ENCODE measurements around the gene DYNLT2. TPM values are rescaled to one million over a fixed set of nuclear protein-coding genes. Genes with fewer than 3 reads are reported as not detected.

Gene DYNLT2
- total and polyA plus RNA-seq, 2 of the 13 experiments (the other 11 are each of a cell fraction or from before 2014, with no cell fraction given): 2.1 to 4.3 TPM

- TF ChIP-seq, protein P1, sequence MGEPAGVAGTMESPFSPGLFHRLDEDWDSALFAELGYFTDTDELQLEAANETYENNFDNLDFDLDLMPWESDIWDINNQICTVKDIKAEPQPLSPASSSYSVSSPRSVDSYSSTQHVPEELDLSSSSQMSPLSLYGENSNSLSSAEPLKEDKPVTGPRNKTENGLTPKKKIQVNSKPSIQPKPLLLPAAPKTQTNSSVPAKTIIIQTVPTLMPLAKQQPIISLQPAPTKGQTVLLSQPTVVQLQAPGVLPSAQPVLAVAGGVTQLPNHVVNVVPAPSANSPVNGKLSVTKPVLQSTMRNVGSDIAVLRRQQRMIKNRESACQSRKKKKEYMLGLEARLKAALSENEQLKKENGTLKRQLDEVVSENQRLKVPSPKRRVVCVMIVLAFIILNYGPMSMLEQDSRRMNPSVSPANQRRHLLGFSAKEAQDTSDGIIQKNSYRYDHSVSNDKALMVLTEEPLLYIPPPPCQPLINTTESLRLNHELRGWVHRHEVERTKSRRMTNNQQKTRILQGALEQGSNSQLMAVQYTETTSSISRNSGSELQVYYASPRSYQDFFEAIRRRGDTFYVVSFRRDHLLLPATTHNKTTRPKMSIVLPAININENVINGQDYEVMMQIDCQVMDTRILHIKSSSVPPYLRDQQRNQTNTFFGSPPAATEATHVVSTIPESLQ (CRISPR knock-in tag; conservative IDR thresholded peaks at IDR 0.05): no peak
- TF ChIP-seq ZSCAN22 (CRISPR knock-in tag; IDR thresholded peaks at IDR 0.05): no peak
- TF ChIP-seq RAD51 (IDR thresholded peaks at IDR 0.05; ENCODE audit: borderline replicate concordance): no peak
- TF ChIP-seq ZNF543 (CRISPR knock-in tag; IDR thresholded peaks at IDR 0.05): peak; percentile 73; the same call in 1 of the 2 replicates
- TF ChIP-seq SOX5 (CRISPR knock-in tag; IDR thresholded peaks at IDR 0.05; ENCODE audit: borderline replicate concordance): peak; percentile 84
- no peak for TF ChIP-seq REXO4 (CRISPR knock-in tag; IDR thresholded peaks at IDR 0.05; ENCODE audit: borderline replicate concordance)
- TF ChIP-seq YY1 (IDR thresholded peaks at IDR 0.05; ENCODE audit: insufficient read depth, insufficient replicate concordance, low read depth, low read length): no peak
- TF ChIP-seq SAFB2 (CRISPR knock-in tag; IDR thresholded peaks at IDR 0.05; ENCODE audit: borderline replicate concordance, low read depth): no peak
- TF ChIP-seq MXD3 (CRISPR knock-in tag; IDR thresholded peaks at IDR 0.05): no peak
- peak; percentile 66; the same call in 1 of the 2 replicates for TF ChIP-seq RXRB (CRISPR knock-in tag; IDR thresholded peaks at IDR 0.05; ENCODE audit: borderline replicate concordance)
- no peak for TF ChIP-seq ZNF564 (CRISPR knock-in tag; IDR thresholded peaks at IDR 0.05)
- peak; percentile 58 for TF ChIP-seq ELF3 (CRISPR knock-in tag; IDR thresholded peaks at IDR 0.05)
- TF ChIP-seq ZNF562 (CRISPR knock-in tag; IDR thresholded peaks at IDR 0.05; ENCODE audit: borderline replicate concordance): no peak
- TF ChIP-seq ZNF317 (CRISPR knock-in tag; IDR thresholded peaks at IDR 0.05): peak; percentile 54; the same call in 1 of the 2 replicates
- TF ChIP-seq MAFK (conservative IDR thresholded peaks at IDR 0.05 in 1 of 2, IDR thresholded peaks at IDR 0.05 in 1 of 2; ENCODE audit: low read length in 2 of 2): peak; percentile 100
- no peak for TF ChIP-seq PLSCR1 (CRISPR knock-in tag; IDR thresholded peaks at IDR 0.05; ENCODE audit: borderline replicate concordance)
- TF ChIP-seq, protein P2, sequence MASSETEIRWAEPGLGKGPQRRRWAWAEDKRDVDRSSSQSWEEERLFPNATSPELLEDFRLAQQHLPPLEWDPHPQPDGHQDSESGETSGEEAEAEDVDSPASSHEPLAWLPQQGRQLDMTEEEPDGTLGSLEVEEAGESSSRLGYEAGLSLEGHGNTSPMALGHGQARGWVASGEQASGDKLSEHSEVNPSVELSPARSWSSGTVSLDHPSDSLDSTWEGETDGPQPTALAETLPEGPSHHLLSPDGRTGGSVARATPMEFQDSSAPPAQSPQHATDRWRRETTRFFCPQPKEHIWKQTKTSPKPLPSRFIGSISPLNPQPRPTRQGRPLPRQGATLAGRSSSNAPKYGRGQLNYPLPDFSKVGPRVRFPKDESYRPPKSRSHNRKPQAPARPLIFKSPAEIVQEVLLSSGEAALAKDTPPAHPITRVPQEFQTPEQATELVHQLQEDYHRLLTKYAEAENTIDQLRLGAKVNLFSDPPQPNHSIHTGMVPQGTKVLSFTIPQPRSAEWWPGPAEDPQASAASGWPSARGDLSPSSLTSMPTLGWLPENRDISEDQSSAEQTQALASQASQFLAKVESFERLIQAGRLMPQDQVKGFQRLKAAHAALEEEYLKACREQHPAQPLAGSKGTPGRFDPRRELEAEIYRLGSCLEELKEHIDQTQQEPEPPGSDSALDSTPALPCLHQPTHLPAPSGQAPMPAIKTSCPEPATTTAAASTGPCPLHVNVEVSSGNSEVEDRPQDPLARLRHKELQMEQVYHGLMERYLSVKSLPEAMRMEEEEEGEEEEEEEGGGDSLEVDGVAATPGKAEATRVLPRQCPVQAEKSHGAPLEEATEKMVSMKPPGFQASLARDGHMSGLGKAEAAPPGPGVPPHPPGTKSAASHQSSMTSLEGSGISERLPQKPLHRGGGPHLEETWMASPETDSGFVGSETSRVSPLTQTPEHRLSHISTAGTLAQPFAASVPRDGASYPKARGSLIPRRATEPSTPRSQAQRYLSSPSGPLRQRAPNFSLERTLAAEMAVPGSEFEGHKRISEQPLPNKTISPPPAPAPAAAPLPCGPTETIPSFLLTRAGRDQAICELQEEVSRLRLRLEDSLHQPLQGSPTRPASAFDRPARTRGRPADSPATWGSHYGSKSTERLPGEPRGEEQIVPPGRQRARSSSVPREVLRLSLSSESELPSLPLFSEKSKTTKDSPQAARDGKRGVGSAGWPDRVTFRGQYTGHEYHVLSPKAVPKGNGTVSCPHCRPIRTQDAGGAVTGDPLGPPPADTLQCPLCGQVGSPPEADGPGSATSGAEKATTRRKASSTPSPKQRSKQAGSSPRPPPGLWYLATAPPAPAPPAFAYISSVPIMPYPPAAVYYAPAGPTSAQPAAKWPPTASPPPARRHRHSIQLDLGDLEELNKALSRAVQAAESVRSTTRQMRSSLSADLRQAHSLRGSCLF (CRISPR knock-in tag; IDR thresholded peaks at IDR 0.05; ENCODE audit: borderline replicate concordance): no peak
- TF ChIP-seq ZBTB2 (CRISPR knock-in tag; IDR thresholded peaks at IDR 0.05; ENCODE audit: low read depth): no peak
- no peak for TF ChIP-seq ZNF382 (CRISPR knock-in tag; IDR thresholded peaks at IDR 0.05; ENCODE audit: borderline replicate concordance)
- no peak for TF ChIP-seq ZSCAN20 (CRISPR knock-in tag; IDR thresholded peaks at IDR 0.05; ENCODE audit: borderline replicate concordance)
- no peak for TF ChIP-seq KDM1A (CRISPR knock-in tag; IDR thresholded peaks at IDR 0.05)
Measured at GRCh38 chr6:169799474-169799926, 48.1 kb upstream of the DYNLT2 start (continued).

Measured in HepG2 (cell line).